Measurements from ENCODE around the gene SENP6. TPM values are rescaled to one million over a fixed set of nuclear protein-coding genes. Genes with fewer than 3 reads are reported as not detected.

The SENP6 gene
- total and polyA plus RNA-seq, 10 donors, result 29.2 to 166 (median 122) TPM

DNA sequence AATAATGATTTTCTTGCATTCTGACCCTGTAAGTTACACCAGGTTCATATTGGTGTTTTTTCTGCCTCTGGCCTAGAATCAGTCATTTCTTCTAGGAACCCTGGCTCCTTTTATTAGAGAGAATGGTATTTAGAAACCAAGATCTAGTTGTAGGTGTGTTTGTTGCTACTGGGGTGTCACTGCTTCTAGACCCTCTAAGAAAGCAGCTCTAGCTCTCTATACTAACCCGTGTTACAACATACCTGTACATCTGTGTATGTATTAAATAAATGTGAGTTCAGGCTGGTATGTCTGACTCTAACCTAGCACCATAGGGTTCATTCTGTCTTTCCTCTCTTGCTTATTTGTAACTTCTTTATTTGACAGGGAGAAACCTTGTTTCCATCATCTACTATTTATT lies 16.8 kb downstream of the SENP6 start:
- Histone ChIP-seq H3K4me1 (peaks cover 34 to 87% (median 67%) of the 10 kb centered on the region in 6 donors), H3K9me3 (no peaks in the 10 kb centered on the region), H3K27ac (no peak overlapping the region), H3K4me3 (no peak overlapping the region), H3K36me3 (peaks cover 0 to 14% (median 0%) of the 10 kb centered on the region in 6 donors), H3K27me3 (replicated peaks in 1 of 7) (no peaks in the 10 kb centered on the region)
- TF ChIP-seq POLR2AphosphoS5 (IDR thresholded peaks at IDR 0.05) (no peak), CTCF (IDR thresholded peaks at IDR 0.05 in 8 of 11, conservative IDR thresholded peaks at IDR 0.05 in 3 of 11) (no peak), POLR2A (IDR thresholded peaks at IDR 0.05) (no peak)
- 84 to 100% (median 94%) methylated on average over 1 of the region's 1 CpG for WGBS, 5 donors
- intact Hi-C loops (cut with DNase I; ENCODE audit: low total_unique reads), result loop anchor here (10.0 kb wide), 1 partner anchor 46 kb away; no protein-coding TSS in a partner anchor
- no peak for DNase-seq

DNA sequence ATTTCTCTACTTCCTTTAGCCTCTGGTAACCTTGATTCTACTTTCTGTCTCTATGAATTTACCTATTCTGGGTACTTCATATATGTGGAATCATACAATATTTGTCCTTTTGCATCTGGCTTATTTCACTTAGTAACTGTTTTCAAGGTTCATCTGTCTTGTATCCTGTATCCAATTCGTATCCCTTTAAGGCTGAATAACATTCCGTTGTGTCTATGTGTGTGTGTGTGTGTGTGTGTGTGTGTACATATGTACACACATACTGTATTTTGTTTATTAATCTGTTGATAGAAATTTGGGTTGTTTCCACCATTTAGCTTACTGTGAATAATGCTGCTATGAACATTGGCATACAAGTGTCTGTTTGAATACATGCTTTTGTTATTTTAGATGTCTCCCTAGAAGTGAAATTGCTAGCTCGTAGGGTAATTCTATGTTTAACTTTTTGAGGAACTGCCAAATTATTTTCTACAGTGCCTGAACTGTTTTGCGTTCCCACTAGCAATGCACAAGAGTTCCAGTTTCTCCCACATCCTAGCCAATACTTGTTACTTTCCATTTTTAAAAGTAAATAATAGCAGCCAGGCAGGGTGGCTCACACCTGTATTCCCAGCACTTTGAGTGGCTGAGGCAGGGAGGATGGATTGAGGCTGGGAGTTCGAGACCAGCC lies 17.7 kb downstream of the SENP6 start:
- Histone ChIP-seq H3K4me1 (peaks cover 28 to 82% (median 59%) of the 10 kb centered on the region in 6 donors), H3K36me3 (peaks cover 0 to 23% (median 5%) of the 10 kb centered on the region in 6 donors), H3K27me3 (replicated peaks in 1 of 7) (no peaks in the 10 kb centered on the region), H3K4me3 (no peak overlapping the region), H3K9me3 (no peaks in the 10 kb centered on the region), H3K27ac (peak overlapping the region in 5 of 8 donors; percentile 36 to 66 (median 55))
- 66 to 78% (median 68%) methylated on average over 5 of the region's 5 CpGs for WGBS, 5 donors
- TF ChIP-seq CTCF (IDR thresholded peaks at IDR 0.05 in 8 of 11, conservative IDR thresholded peaks at IDR 0.05 in 3 of 11), result no peak
- TF ChIP-seq POLR2A (IDR thresholded peaks at IDR 0.05), result no peak
- no peak for TF ChIP-seq POLR2AphosphoS5 (IDR thresholded peaks at IDR 0.05)
- DNase-seq, result no peak
- intact Hi-C loops (cut with DNase I; ENCODE audit: low total_unique reads), result loop anchor here (10.0 kb wide), 1 partner anchor 45 kb away; no protein-coding TSS in a partner anchor

DNA sequence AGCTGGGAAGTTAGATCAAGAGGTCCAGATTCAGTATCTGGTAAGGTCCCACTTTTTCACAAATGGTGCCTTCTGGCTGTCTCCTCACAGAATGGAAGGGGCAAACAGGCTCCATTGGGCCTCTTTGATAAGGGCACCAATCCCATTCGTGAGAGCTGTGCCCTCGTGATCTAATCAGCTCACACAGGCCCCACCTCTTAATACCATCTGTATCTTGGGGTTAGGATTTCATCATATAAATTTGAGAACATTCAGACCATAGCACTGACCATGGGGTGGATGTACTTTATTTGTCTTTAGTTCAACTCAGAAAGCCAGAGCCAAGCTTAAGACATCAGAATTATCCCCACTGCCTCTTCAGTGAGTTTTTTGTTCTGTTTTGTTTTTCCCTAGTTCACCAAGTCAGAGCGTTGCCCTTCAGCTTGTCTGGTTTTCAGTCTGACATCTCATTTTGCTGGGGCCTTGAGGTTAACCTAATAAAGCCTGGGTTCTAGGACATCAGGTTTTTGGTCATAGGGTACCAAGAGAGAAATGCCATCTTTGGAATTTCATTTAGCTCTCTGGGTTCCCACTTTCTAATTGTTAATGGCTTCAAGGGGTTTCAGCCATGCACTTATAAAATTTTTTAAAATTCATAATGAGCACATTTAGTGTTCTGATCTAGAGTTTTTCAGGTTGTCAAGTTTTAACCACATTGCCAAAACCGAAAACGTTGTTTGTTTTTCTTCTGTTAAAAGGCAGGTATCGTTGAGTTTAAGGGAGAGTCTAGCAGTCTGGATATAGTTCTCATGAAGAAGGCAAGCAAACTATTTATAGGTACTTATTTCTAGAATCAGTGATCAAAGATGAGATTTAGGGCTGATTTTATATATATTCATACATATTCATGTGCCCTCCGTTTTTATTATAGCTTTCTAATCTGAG lies 19.0 kb downstream of the SENP6 start:
- H3K4me3 ChIP-seq, result no peak overlapping the region
- intact Hi-C loops (cut with DNase I; ENCODE audit: low total_unique reads), result no loop called here
- H3K36me3 ChIP-seq, result peaks cover 0 to 36% (median 17%) of the 10 kb centered on the region in 6 donors
- TF ChIP-seq POLR2AphosphoS5 (IDR thresholded peaks at IDR 0.05), result no peak
- no peak for TF ChIP-seq CTCF (IDR thresholded peaks at IDR 0.05 in 8 of 11, conservative IDR thresholded peaks at IDR 0.05 in 3 of 11)
- no peak for TF ChIP-seq POLR2A (IDR thresholded peaks at IDR 0.05)
- 76 to 84% (median 78%) methylated on average over 7 of the region's 7 CpGs for WGBS, 5 donors
- DNase-seq, result no peak
- H3K9me3 ChIP-seq, result no peaks in the 10 kb centered on the region
- peak overlapping the region in 6 of 8 donors; percentile 36 to 66 (median 49) for H3K27ac ChIP-seq
- H3K27me3 ChIP-seq (replicated peaks in 1 of 7), result no peaks in the 10 kb centered on the region
- peaks cover 22 to 71% (median 46%) of the 10 kb centered on the region in 6 donors for H3K4me1 ChIP-seq

DNA sequence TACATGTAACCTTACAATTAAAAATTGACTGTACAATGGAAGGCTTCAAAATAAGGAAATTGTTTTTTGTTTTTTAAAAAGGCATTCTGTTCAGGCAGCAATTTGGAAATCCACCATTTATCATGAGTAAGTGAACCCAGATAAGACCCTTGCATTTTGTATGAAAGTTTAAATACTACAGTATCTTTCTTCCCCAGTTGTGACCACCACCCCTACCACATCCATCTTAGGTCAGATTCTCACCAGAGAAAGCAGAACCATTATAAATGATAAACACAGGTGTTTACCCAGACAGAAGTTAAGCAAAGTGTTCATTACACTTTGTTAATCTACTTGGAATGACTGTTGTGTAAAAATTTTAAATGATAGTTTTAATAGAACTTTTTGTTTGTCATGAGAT lies 20.2 kb downstream of the SENP6 start:
- Histone ChIP-seq H3K27me3 (replicated peaks in 1 of 7) (no peaks in the 10 kb centered on the region), H3K4me1 (peaks cover 19 to 60% (median 38%) of the 10 kb centered on the region in 6 donors), H3K4me3 (no peak overlapping the region), H3K36me3 (peaks cover 0 to 46% (median 19%) of the 10 kb centered on the region in 6 donors), H3K27ac (no peak overlapping the region), H3K9me3 (no peaks in the 10 kb centered on the region)
- no peak for DNase-seq
- TF ChIP-seq POLR2AphosphoS5 (IDR thresholded peaks at IDR 0.05) (no peak), CTCF (IDR thresholded peaks at IDR 0.05 in 8 of 11, conservative IDR thresholded peaks at IDR 0.05 in 3 of 11) (no peak), POLR2A (IDR thresholded peaks at IDR 0.05) (no peak)
- intact Hi-C loops (cut with DNase I; ENCODE audit: low total_unique reads), result no loop called here
